AG09319 (cell line): Measurements from ENCODE around the gene TIMM44.
"Not testable (repeated sequence)": the region's sequence is repeated elsewhere in the genome, so short reads cannot be mapped to it uniquely, and the experiment has no call there.

ENCODE experiments used
- DNase-seq: peaks from one replicate; pipeline ENCODE4 v3.0.0-alpha.2; 2010; ENCODE audit warnings: low read depth; ENCODE audit errors: extremely low read depth
- TF ChIP-seq, protein P1 (sequence below): IDR thresholded peaks from 2 replicates; pipeline ENCODE4 v1.5.1; 2011; ENCODE audit warnings: low read depth, mild to moderate bottlenecking, inconsistent platforms, low read length, moderate library complexity

Gene TIMM44

DNA sequence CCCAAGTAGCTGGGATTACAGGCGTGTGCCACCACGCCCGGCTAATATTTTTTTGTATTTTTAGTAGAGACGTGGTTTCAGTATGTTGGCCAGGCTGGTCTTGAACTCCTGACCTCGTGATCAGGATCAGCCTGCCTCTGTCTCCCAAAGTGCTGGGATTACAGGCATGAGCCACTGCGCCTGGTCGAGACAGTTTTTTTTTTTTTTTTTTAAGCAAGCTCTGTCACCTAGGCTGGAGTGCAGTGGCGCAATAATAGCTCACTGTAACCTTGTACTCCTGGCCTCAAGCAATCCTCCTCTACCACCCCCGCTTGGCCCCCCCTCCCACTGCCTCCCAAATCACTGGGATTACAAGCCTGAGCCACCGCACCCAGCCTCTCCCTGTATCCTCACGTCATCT, 46.2 kb downstream of the TIMM44 start:
- no peak for DNase-seq
- TF ChIP-seq, protein P1, sequence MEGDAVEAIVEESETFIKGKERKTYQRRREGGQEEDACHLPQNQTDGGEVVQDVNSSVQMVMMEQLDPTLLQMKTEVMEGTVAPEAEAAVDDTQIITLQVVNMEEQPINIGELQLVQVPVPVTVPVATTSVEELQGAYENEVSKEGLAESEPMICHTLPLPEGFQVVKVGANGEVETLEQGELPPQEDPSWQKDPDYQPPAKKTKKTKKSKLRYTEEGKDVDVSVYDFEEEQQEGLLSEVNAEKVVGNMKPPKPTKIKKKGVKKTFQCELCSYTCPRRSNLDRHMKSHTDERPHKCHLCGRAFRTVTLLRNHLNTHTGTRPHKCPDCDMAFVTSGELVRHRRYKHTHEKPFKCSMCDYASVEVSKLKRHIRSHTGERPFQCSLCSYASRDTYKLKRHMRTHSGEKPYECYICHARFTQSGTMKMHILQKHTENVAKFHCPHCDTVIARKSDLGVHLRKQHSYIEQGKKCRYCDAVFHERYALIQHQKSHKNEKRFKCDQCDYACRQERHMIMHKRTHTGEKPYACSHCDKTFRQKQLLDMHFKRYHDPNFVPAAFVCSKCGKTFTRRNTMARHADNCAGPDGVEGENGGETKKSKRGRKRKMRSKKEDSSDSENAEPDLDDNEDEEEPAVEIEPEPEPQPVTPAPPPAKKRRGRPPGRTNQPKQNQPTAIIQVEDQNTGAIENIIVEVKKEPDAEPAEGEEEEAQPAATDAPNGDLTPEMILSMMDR = no peak

DNA sequence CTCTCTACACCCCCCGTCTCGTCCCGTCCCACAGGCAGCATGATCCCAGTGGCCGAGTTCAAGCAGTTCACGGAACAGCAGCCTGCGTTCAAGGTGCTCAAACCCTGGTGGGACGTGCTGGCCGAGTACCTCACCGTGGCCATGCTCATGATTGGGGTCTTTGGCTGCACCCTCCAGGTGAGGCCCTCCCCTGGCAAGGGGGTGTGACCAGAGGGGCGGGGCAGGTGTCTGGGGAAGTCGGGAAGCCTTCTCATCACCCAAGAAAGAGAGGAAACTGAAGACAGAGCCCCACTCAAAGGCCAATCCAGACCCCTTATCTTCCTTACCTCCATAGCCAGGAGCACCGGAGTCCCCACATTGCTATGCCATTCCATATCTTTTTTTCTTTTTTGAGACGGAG, 47.9 kb downstream of the TIMM44 start:
- TF ChIP-seq, protein P1 = no peak
- no peak for DNase-seq

DNA sequence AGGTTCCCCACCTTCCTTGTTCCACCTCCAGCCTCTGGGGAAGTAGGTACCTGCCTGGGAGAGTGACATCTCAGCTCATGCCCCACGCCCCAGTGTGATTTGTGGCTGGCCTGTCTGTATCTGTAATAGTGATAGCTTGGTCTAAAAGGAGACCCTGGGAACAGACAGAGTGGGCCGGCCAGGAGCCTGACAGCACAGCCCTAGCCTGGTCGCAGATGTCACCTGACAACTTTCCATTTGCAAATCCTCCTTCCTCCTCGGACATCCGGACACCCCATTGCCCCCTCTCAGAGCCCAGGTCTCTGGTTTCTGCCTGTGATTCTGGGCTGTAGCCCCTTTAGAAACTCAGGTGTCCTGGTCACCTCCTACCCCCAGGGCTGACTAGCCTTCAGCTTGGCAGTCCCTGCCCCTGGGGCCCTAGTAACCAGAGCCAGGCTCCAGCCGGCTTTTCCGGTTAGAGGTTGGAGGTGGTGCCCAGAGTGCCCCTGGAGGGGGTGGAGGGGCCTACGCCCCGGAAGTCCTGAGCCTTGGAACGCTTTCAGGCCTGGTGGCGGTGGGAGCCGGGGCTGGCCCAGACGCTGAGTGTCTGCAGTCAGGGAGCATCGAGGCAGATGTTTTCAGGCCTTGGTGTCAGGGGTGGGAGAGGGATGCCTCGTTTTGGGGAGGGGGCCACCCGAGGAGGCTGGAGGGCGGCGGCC, 48.7 kb downstream of the TIMM44 start:
- DNase-seq = no peak
- TF ChIP-seq, protein P1 = no peak

DNA sequence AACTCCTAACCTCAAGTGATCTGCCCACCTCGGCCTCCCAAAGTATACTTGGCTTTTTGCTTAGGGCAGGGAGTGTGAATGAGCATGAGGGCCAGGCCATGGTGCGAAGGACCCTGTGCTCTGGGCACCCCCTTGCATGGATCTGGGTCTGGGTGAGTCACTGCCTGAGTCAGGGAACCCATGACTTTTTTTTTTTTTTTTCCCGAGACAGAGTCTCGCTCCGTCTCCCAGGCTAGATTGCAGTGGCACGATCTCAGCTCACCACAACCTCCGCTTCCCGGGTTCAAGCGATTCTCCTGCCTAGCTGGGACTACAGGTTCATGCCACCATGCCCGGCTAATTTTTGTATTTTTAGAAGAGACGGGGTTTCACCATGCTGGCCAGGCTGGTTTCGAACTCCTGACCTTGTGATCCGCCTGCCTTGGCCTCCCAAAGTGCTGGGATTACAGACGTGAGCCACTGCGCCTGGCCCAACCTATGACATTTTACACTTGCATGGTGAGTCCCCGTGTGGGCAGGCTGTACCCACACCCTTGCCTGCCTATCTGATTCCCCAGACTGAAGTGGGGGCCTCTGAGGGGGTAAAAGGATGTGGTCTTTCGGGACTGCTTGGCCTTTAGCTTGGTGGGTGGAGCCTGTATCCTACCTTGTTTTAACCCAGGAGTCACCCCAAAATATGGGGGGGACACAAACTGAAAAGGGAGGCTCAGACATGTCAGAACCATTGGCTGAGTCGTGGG, 49.9 kb downstream of the TIMM44 start:
- DNase-seq = not testable (repeated sequence)

DNA sequence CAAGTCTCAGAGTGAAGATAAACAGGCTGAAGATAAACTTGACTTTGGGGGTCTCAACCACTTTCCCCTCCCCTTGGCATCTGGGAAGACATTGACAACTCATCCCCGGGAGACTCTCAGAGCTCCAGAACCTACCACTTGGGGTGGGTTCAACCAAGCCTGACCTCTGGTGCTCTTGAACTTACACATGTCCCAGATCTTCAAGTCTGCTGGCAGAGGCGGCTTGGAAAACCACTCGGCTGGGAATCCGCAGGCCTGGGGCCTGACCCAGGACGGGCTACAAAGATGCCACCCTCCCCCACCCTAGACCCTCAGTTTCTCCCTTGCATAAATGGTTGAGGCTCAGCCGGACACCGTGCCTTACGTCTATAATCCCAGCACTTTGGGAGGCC, 54.6 kb downstream of the TIMM44 start:
- TF ChIP-seq, protein P1 = no peak
- DNase-seq = no peak

GRCh38 chr19:7888145-7888825, 55.2 kb downstream of the TIMM44 start, which contains the start of gene LRRC8E:
Gene LRRC8E (plus strand): TSS chr19:7888510. CDS start chr19:7895604, 7,094 bp downstream.
- DNase-seq = no peak

GRCh38 chr19:7887408-7888144, 55.9 kb downstream of the TIMM44 start:
- TF ChIP-seq, protein P1 = no peak

More at GRCh38 chr19:7888145-7888825, 55.2 kb downstream of the TIMM44 start, which contains the start of gene LRRC8E:
- TF ChIP-seq, protein P1 = no peak

More at GRCh38 chr19:7887408-7888144, 55.9 kb downstream of the TIMM44 start:
- no peak for DNase-seq
